NOMO-1 (cell line): Measurements from ENCODE around the gene SLC16A4.
"Not testable (repeated sequence)": the region's sequence is repeated elsewhere in the genome, so short reads cannot be mapped to it uniquely, and the experiment has no call there.

Experiments used
- DNase-seq, 2 experiments: peaks; one replicate each; lab custom pipeline; 2025; ENCODE audit not compliant: unreplicated experiment in 2 of 2; lab: John Stamatoyannopoulos, UW

The SLC16A4 gene

GRCh38 chr1:110411173-110411735 is 20.4 kb upstream of the SLC16A4 start:
- DNase-seq = no peak

GRCh38 chr1:110409316-110409715 is 18.5 kb upstream of the SLC16A4 start:
- DNase-seq = no peak

- DNase-seq = no peak
These were observed 17.7 kb upstream of the SLC16A4 start for GRCh38 chr1:110408488-110408887.

- peak; percentile 88 to 90 for DNase-seq
These were observed 16.7 kb upstream of the SLC16A4 start, which contains the start of gene LAMTOR5 for GRCh38 chr1:110407260-110408210. Gene LAMTOR5, minus strand, starts transcription at chr1:110407694. Its CDS starts 74 bp downstream, at chr1:110407620.

- not testable (repeated sequence) for DNase-seq
These were observed 15.6 kb upstream of the SLC16A4 start for GRCh38 chr1:110406407-110406806.

- no peak for DNase-seq
These were observed 13.6 kb upstream of the SLC16A4 start for GRCh38 chr1:110404401-110404800.

GRCh38 chr1:110403805-110404204 is 13.0 kb upstream of the SLC16A4 start:
- no peak for DNase-seq

GRCh38 chr1:110396259-110396958 is 5.6 kb upstream of the SLC16A4 start:
- DNase-seq = not testable (repeated sequence)

- no peak for DNase-seq
These were observed 3.6 kb upstream of the SLC16A4 start for GRCh38 chr1:110394493-110394820.

- no peak for DNase-seq
These were observed 3.1 kb upstream of the SLC16A4 start for GRCh38 chr1:110393691-110394492.

GRCh38 chr1:110393286-110393685 is 2.5 kb upstream of the SLC16A4 start:
- DNase-seq = no peak

GRCh38 chr1:110390096-110390495 is 730 bp downstream of the SLC16A4 start:
- no peak for DNase-seq

GRCh38 chr1:110387048-110387754 is 3.6 kb downstream of the SLC16A4 start:
- no peak for DNase-seq

- DNase-seq = no peak
These were observed 5.5 kb downstream of the SLC16A4 start for GRCh38 chr1:110385369-110385768.

- peak; percentile 79 to 82 for DNase-seq
These were observed 6.1 kb downstream of the SLC16A4 start for GRCh38 chr1:110384581-110385321.

- peak in 1 of 2 experiments; percentile 13 for DNase-seq
These were observed 7.4 kb downstream of the SLC16A4 start for GRCh38 chr1:110383251-110383990.

- DNase-seq = peak; percentile 74 to 93
These were observed 10.0 kb downstream of the SLC16A4 start for GRCh38 chr1:110380672-110381283.

GRCh38 chr1:110375490-110375889 is 15.3 kb downstream of the SLC16A4 start:
- no peak for DNase-seq
